GM12878 (cell line): Measurements from ENCODE around the gene GUCY1A1.

Experiments used
- EP300 ChIP-seq, 2 experiments: fragments of 150-350 bp in 1 of 2; IDR thresholded peaks; 2 replicates each; pipeline ENCODE4 v1.6.1; 2011 to 2012; ENCODE audit warnings: low read depth in 2 of 2, low read length in 2 of 2, borderline replicate concordance in 1 of 2, improper control_type of control experiment in 1 of 2, inconsistent platforms in 1 of 2; ENCODE audit not compliant: control insufficient read depth in 1 of 2
- HDAC6 ChIP-seq: fragments of 200-600 bp; sonication (generic); IDR thresholded peaks from one replicate; pipeline ENCODE4 v1.8.0; 2017; ENCODE audit warnings: antibody characterized with exemption; ENCODE audit not compliant: unreplicated experiment
- POLR2A ChIP-seq: IDR thresholded peaks from 2 replicates; pipeline ENCODE4 v1.6.1; 2011; ENCODE audit warnings: low read depth, mild to moderate bottlenecking, low read length
- SIN3A ChIP-seq: IDR thresholded peaks from 2 replicates; pipeline ENCODE4 v1.6.1; 2012; ENCODE audit warnings: low read depth, low read length, improper control_type of control experiment
- ZNF274 ChIP-seq: IDR thresholded peaks from one replicate; pipeline ENCODE4 v1.8.0; 2011; ENCODE audit not compliant: insufficient read length, insufficient read depth
- TF ChIP-seq, protein P1 (sequence below), 3 experiments: IDR thresholded peaks in 2 of 3; conservative IDR thresholded peaks in 1 of 3; 2 replicates each; pipeline ENCODE4 v1.5.1; 2011; ENCODE audit warnings: low read depth in 3 of 3, low read length in 3 of 3, mild to moderate bottlenecking in 3 of 3, control low read depth in 2 of 3, moderate library complexity in 2 of 3, inconsistent platforms in 1 of 3, mixed read lengths in 1 of 3; ENCODE audit not compliant: control insufficient read depth in 2 of 3, insufficient read depth in 1 of 3; ENCODE audit errors: extremely low read depth in 1 of 3

- TF ChIP-seq EP300 (IDR thresholded peaks at IDR 0.05; ENCODE audit: borderline replicate concordance in 1 of 2, control insufficient read depth in 1 of 2, low read depth in 2 of 2, low read length in 2 of 2) (no peak), ZNF274 (no peak), HDAC6 (no peak), POLR2A (no peak), SIN3A (no peak)
- TF ChIP-seq, protein P1, sequence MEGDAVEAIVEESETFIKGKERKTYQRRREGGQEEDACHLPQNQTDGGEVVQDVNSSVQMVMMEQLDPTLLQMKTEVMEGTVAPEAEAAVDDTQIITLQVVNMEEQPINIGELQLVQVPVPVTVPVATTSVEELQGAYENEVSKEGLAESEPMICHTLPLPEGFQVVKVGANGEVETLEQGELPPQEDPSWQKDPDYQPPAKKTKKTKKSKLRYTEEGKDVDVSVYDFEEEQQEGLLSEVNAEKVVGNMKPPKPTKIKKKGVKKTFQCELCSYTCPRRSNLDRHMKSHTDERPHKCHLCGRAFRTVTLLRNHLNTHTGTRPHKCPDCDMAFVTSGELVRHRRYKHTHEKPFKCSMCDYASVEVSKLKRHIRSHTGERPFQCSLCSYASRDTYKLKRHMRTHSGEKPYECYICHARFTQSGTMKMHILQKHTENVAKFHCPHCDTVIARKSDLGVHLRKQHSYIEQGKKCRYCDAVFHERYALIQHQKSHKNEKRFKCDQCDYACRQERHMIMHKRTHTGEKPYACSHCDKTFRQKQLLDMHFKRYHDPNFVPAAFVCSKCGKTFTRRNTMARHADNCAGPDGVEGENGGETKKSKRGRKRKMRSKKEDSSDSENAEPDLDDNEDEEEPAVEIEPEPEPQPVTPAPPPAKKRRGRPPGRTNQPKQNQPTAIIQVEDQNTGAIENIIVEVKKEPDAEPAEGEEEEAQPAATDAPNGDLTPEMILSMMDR (IDR thresholded peaks at IDR 0.05 in 2 of 3, conservative IDR thresholded peaks at IDR 0.05 in 1 of 3; ENCODE audit: control insufficient read depth in 2 of 3, extremely low read depth in 1 of 3, insufficient read depth in 1 of 3, low read depth in 3 of 3, low read length in 3 of 3): no peak
Observed at GRCh38 chr4:155638195-155638965, 28.3 kb upstream of the GUCY1A1 start.
